Kidney (tissue), 14 donors: ENCODE measurements around the gene ABCG1. TPM values are rescaled to one million over a fixed set of nuclear protein-coding genes. Genes with fewer than 3 reads are reported as not detected.

Source experiments
- DNase-seq, 5 donors: peaks; one replicate each; pipeline ENCODE4 v3.0.0-alpha.2; 2013 to 2020
- FAIRE-seq: peaks from 2 replicates; lab custom pipeline; 2012; peaks lifted over from hg19 to GRCh38; lab: Jason Lieb, UNC
- H3K27ac ChIP-seq, 2 donors: one replicate each; pipeline ENCODE4 v1.7.0; 2013; ENCODE audit warnings: low read depth in 2 of 2, low read length in 2 of 2, inconsistent platforms in 1 of 2
- H3K27me3 ChIP-seq: one replicate; pipeline ENCODE4 v1.7.1; 2013; ENCODE audit warnings: low read length, inconsistent platforms; ENCODE audit not compliant: control insufficient read depth, insufficient read depth
- H3K36me3 ChIP-seq, 3 donors: one replicate each; pipeline versions ENCODE4 v1.7.0 to v1.7.1; 2013; ENCODE audit warnings: low read length in 3 of 3, control low read depth in 1 of 3, inconsistent platforms in 1 of 3; ENCODE audit not compliant: insufficient read depth in 3 of 3, control insufficient read depth in 2 of 3
- H3K4me1 ChIP-seq, 3 donors: one replicate each; pipeline versions ENCODE4 v1.7.0 to v1.7.1; 2013; ENCODE audit warnings: low read length in 3 of 3, inconsistent platforms in 1 of 3, low read depth in 1 of 3; ENCODE audit not compliant: control insufficient read depth in 2 of 3, insufficient read depth in 2 of 3
- H3K4me3 ChIP-seq, 3 donors: one replicate each; pipeline versions ENCODE4 v1.7.0 to v1.8.1; 2013; ENCODE audit warnings: low read length in 3 of 3, control low read depth in 1 of 3, inconsistent platforms in 1 of 3
- H3K9ac ChIP-seq, 3 donors: one replicate each; pipeline versions ENCODE4 v1.7.0 to v1.7.1; 2013; ENCODE audit warnings: low read length in 3 of 3, control low read depth in 1 of 3, inconsistent platforms in 1 of 3
- H3K9me3 ChIP-seq, 3 donors: one replicate each; pipeline versions ENCODE4 v1.7.0 to v1.7.1; 2013; ENCODE audit warnings: low read length in 3 of 3, control low read depth in 1 of 3, inconsistent platforms in 1 of 3; ENCODE audit not compliant: control insufficient read depth in 2 of 3, insufficient read depth in 1 of 3
- CTCF ChIP-seq: IDR thresholded peaks from 3 replicates; pipeline ENCODE4 v1.5.1; 2012; ENCODE audit warnings: mild to moderate bottlenecking, moderate library complexity, borderline replicate concordance; ENCODE audit not compliant: insufficient read depth; ENCODE audit errors: extremely low read depth
- intact Hi-C: fragments of 100-400 bp; cut with DNase I; formaldehyde crosslinking; loops from one replicate; pipeline ENCODE4 v1.11.1; 2022
- polyA plus RNA-seq: library from polyadenylated mRNA; stranded (reverse); fragments of 350-450 nt; fragmentation: Illumina TruSeq; extraction: RNeasy Lipid Tissue Mini Kit (QIAGEN cat#74804); gene quantifications from one replicate; pipeline ENCODE4 v1.2.3, GENCODE V29; 2014; ENCODE audit warnings: low read depth, low replicate concordance; ENCODE audit not compliant: insufficient read depth
- total RNA-seq: library from RNA; stranded (reverse); fragmentation: NEBNext Ultra II Directional; extraction: Animal tissue kit (Norgen Biotek cat#: 25700); gene quantifications from one replicate; pipeline ENCODE4 v1.2.1, GENCODE V29; 2021
- donor health status: control.
- donor health status: control.
- donor health status: control.
- donor health status: control.
- donor health status: control.
- donor health status: DM: yes; HTN: yes; CAD: no.
- donor health status: Normal renal cell carcinoma (clear cell type).

Gene ABCG1
- total and polyA plus RNA-seq, 2 donors from 2014 or later = 5.6 to 27.6 TPM

- no peaks in the 10 kb centered on the region for H3K9me3 ChIP-seq
These were observed 84.5 kb downstream of the ABCG1 start for GRCh38 chr21:42303443-42303842.

GRCh38 chr21:42304556-42305454 is 85.9 kb downstream of the ABCG1 start:
- H3K9ac ChIP-seq = no peak overlapping the region
- intact Hi-C loops = no loop called here
- no peak for FAIRE-seq
- no peaks in the 10 kb centered on the region for H3K9me3 ChIP-seq
- H3K4me1 ChIP-seq = peaks cover 0 to 3% (median 0%) of the 10 kb centered on the region in 3 donors
- no peak overlapping the region for H3K4me3 ChIP-seq
- no peaks in the 10 kb centered on the region for H3K36me3 ChIP-seq
- H3K27ac ChIP-seq = no peak overlapping the region
- H3K27me3 ChIP-seq = no peaks in the 10 kb centered on the region
- peak in 2 of 5 donors; percentile 36 to 57 for DNase-seq
- TF ChIP-seq CTCF = no peak

More at GRCh38 chr21:42303443-42303842, 84.5 kb downstream of the ABCG1 start:
- Histone ChIP-seq H3K27ac (no peak overlapping the region), H3K4me3 (no peak overlapping the region), H3K36me3 (no peaks in the 10 kb centered on the region), H3K27me3 (no peaks in the 10 kb centered on the region), H3K9ac (no peak overlapping the region), H3K4me1 (no peaks in the 10 kb centered on the region)
- FAIRE-seq (no peak), DNase-seq (no peak)
- TF ChIP-seq CTCF = no peak
- intact Hi-C loops = no loop called here

- FAIRE-seq = no peak
These were observed 86.8 kb downstream of the ABCG1 start for GRCh38 chr21:42305707-42306147.

More at GRCh38 chr21:42305707-42306147, 86.8 kb downstream of the ABCG1 start:
- TF ChIP-seq CTCF = no peak
- no peaks in the 10 kb centered on the region for H3K36me3 ChIP-seq
- H3K4me1 ChIP-seq = peaks cover 0 to 3% (median 0%) of the 10 kb centered on the region in 3 donors
- DNase-seq = peak in 1 of 5 donors; percentile 28
- H3K4me3 ChIP-seq = no peak overlapping the region
- no peak overlapping the region for H3K9ac ChIP-seq
- H3K27ac ChIP-seq = no peak overlapping the region
- no peaks in the 10 kb centered on the region for H3K9me3 ChIP-seq
- intact Hi-C loops = no loop called here
- no peaks in the 10 kb centered on the region for H3K27me3 ChIP-seq
